Stimulated activated CD4-positive, alpha-beta T cell treated with anti-CD3 and anti-CD28 coated beads, Interleukin-15, amount 100 ng/mL, for 24 hours (primary cell): ENCODE measurements around the gene HSPA4.
"Not testable (repeated sequence)": the region's sequence is repeated elsewhere in the genome, so short reads cannot be mapped to it uniquely, and the experiment has no call there.

ENCODE experiments used
- DNase-seq: peaks from one replicate; pipeline ENCODE4 v3.0.0-alpha.2; 2020

The HSPA4 gene

GRCh38 chr5:133051542-133052316 is at the start of gene HSPA4:
HSPA4 (plus strand) TSS chr5:133052013; CDS start chr5:133052251, 238 bp downstream.
- DNase-seq, result peak; percentile 98

- no peak for DNase-seq
These were observed 45.2 kb upstream of the HSPA4 start for GRCh38 chr5:133006653-133007052.

GRCh38 chr5:133008455-133008854 is 43.4 kb upstream of the HSPA4 start:
- not testable (repeated sequence) for DNase-seq

GRCh38 chr5:133015466-133015865 is 36.3 kb upstream of the HSPA4 start:
- no peak for DNase-seq

- DNase-seq, result no peak
These were observed 33.8 kb upstream of the HSPA4 start for GRCh38 chr5:133017964-133018363.

- DNase-seq, result not testable (repeated sequence)
These were observed 32.3 kb upstream of the HSPA4 start for GRCh38 chr5:133019471-133019870.

- DNase-seq, result peak; percentile 96
These were observed 25.8 kb upstream of the HSPA4 start, which contains the start of gene ZCCHC10 for GRCh38 chr5:133025804-133026663. ZCCHC10 (minus strand) TSS chr5:133026549; CDS start chr5:133026537, 12 bp downstream.

- DNase-seq, result no peak
These were observed 25.1 kb upstream of the HSPA4 start for GRCh38 chr5:133026664-133027153.

GRCh38 chr5:133029416-133029815 is 22.4 kb upstream of the HSPA4 start:
- no peak for DNase-seq

GRCh38 chr5:133030343-133031005 is 21.3 kb upstream of the HSPA4 start:
- DNase-seq, result no peak

- no peak for DNase-seq
These were observed 18.7 kb upstream of the HSPA4 start for GRCh38 chr5:133032852-133033742.

GRCh38 chr5:133034064-133034463 is 17.7 kb upstream of the HSPA4 start:
- no peak for DNase-seq

- DNase-seq, result no peak
These were observed 16.6 kb upstream of the HSPA4 start for GRCh38 chr5:133035224-133035623.

- DNase-seq, result not testable (repeated sequence)
These were observed 15.1 kb upstream of the HSPA4 start for GRCh38 chr5:133036677-133037076.

- no peak for DNase-seq
These were observed 10.5 kb upstream of the HSPA4 start for GRCh38 chr5:133041157-133041784.

- DNase-seq, result no peak
These were observed 9.9 kb upstream of the HSPA4 start for GRCh38 chr5:133041910-133042309.

- not testable (repeated sequence) for DNase-seq
These were observed 5.3 kb upstream of the HSPA4 start for GRCh38 chr5:133046560-133046959.

- DNase-seq, result no peak
These were observed 4.4 kb upstream of the HSPA4 start for GRCh38 chr5:133047404-133047803.

GRCh38 chr5:133048993-133049725 is 2.7 kb upstream of the HSPA4 start:
- DNase-seq, result no peak

- DNase-seq, result no peak
These were observed 2.1 kb upstream of the HSPA4 start for GRCh38 chr5:133049726-133050048.

- DNase-seq, result no peak
These were observed 1.3 kb upstream of the HSPA4 start for GRCh38 chr5:133050521-133050920.
